GM12865 (cell line): ENCODE results near the gene SUV39H2.
A peak's percentile ranks its signal among the peaks of the same experiment; 100 is the strongest.
"Not testable (repeated sequence)": the region's sequence is repeated elsewhere in the genome, so short reads cannot be mapped to it uniquely, and the experiment has no call there.

Experiments
- DNase-seq: peaks from one replicate; pipeline ENCODE4 v3.0.0; 2010; ENCODE audit warnings: low read depth
- H3K4me3 ChIP-seq: 2 replicates; pipeline ENCODE4 v1.5.1; 2011; ENCODE audit warnings: mild to moderate bottlenecking, low read depth, low read length, control low read depth
- CTCF ChIP-seq: IDR thresholded peaks from 2 replicates; pipeline ENCODE4 v1.5.1; 2011; ENCODE audit warnings: low read length, control low read depth, low read depth, inconsistent platforms; ENCODE audit not compliant: insufficient read depth; ENCODE audit errors: missing control alignments

Gene SUV39H2

GRCh38 chr10:14926061-14926470 is 47.4 kb downstream of the SUV39H2 start:
- no peak overlapping the region for H3K4me3 ChIP-seq
- no peak for TF ChIP-seq CTCF
- DNase-seq: peak; percentile 35

DNA sequence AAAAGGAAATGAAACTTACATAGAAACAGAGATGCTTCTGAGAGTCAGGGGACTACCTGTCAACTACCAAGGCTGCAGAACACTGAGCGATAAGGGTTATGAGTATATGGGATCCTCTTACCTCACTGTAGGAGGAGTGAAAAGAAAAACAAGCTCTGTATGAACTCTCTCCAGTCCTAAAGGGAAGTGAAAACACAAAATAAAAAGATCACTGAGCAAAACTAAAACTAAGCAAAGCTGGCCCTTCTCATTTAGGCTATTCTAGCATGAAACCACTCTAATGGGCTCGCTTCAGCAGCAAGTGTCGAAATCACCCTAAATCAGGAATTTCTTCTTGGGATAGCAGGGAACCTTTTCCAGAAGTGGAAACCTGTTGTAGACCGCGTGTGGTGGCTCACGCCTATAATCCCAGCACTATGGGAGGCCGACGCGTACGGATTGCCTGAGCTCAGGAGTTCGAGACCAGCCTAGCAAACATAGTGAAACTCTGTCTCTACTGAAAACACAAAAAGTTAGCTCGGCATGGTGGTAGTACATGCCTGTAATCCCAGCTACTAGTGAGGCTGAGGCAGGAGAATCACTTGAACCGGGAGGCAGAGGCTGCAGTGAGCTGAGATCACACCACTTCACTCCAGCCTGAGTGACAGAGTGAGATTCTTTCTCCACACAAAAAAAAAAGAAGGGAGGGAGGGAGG is 48.2 kb downstream of the SUV39H2 start:
- TF ChIP-seq CTCF: no peak
- peak overlapping the region; percentile 6 for H3K4me3 ChIP-seq
- DNase-seq: peak; percentile 86

DNA sequence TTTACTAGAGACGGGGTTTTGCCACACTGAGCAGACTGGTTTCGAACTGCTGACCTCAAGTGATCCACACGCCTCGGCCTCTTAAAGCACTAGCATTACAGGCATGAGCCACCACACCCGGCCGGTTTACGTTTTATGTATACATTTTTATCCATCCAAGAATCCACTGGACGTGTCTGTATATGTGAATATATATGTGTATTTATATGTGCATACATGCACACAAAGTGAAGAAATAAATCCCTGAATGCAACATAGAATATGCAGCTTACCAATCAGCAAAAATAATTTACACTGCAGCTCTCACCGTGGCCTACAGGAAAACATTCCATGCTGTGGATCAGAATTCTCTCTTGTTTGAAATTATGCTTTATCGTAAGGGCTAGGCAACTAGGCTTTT is 51.9 kb downstream of the SUV39H2 start:
- DNase-seq: no peak

GRCh38 chr10:14936584-14936983 is 57.9 kb downstream of the SUV39H2 start:
- DNase-seq: no peak
- no peak for TF ChIP-seq CTCF
- H3K4me3 ChIP-seq: no peak overlapping the region

More for the DNA sequence above, 51.9 kb downstream of the SUV39H2 start:
- no peak overlapping the region for H3K4me3 ChIP-seq
- TF ChIP-seq CTCF: no peak

DNA sequence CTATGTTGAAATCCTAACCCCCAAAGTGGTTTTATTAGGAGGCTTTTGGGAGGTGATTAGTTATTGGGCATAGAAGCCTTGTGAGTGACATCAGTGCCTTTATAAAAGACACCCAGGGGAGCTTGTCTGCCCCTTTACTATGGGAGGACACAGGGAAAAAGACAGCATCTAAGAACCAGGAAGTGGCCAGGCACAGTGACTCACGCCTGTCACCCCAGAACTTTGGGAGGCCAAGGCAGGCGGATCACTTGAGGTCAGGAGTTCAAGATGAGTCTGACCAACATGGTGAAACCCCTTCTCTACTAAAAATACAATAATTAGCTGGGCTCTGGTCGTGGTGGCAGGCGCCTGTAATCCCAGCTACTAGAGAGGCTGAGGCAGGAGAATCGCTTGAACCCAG is 60.3 kb downstream of the SUV39H2 start:
- not testable (repeated sequence) for H3K4me3 ChIP-seq
- DNase-seq: peak; percentile 50

- DNase-seq: peak; percentile 73
Observed at GRCh38 chr10:14942147-14942949, 63.7 kb downstream of the SUV39H2 start.

DNA sequence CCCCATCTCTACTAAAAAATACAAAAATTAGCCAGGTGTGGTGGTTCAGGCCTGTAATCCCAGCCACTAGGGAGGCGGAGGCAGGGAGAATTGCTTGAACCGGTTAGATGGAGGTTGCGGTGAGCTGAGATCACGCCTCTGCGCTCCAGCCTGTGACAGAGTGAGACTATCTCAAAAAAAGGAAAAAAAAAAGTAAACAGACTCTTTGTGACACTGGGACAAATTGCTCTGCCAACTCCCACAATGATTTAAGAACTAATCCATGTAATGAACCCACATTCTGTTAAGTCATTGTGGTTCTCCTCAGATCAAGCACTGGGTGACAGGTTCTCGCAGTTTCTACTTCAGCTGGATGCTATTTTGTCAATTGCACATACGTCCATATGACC is 64.3 kb downstream of the SUV39H2 start:
- not testable (repeated sequence) for DNase-seq, H3K4me3 ChIP-seq

More at GRCh38 chr10:14942147-14942949, 63.7 kb downstream of the SUV39H2 start:
- H3K4me3 ChIP-seq: not testable (repeated sequence)

- H3K4me3 ChIP-seq: no peak overlapping the region
- no peak for TF ChIP-seq CTCF
- no peak for DNase-seq
Observed at GRCh38 chr10:14945108-14945507, 66.4 kb downstream of the SUV39H2 start.
